OCI-LY3 (cell line): ENCODE measurements around the gene RPGRIP1L.

Experiments
- EZH2phosphoT487 ChIP-seq: fragments of 200-600 bp; shearing (Covaris generic); IDR thresholded peaks from 2 replicates; pipeline ENCODE4 v1.6.1; 2018; ENCODE audit warnings: antibody characterized with exemption, mixed run types, low read depth
- TF ChIP-seq, protein P1 (sequence below): fragments of 200-600, 300-600 bp; sonication (generic); IDR thresholded peaks from 2 replicates; pipeline ENCODE4 v1.5.1; 2014; ENCODE audit warnings: antibody characterized with exemption, low read length, low read depth

DNA sequence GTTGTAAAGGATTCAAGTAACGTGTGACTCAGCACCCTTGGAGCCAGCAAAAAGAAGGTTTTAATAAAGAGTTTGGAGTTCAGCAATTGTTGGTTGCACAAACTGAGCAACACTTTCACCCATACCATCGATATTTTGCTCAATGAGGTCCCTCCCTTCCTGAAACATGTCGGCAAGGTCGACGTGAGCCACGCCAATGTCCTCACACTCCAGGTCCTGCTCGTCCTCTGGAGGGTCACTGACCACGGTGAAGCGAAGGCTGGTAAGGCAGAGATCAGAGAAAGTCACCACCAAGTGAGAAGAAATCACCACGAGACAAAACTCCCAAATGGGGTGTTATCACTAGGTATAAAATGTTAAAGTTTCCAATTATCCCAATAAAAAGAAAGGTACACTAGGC, 98.3 kb downstream of the RPGRIP1L start:
- TF ChIP-seq, protein P1, sequence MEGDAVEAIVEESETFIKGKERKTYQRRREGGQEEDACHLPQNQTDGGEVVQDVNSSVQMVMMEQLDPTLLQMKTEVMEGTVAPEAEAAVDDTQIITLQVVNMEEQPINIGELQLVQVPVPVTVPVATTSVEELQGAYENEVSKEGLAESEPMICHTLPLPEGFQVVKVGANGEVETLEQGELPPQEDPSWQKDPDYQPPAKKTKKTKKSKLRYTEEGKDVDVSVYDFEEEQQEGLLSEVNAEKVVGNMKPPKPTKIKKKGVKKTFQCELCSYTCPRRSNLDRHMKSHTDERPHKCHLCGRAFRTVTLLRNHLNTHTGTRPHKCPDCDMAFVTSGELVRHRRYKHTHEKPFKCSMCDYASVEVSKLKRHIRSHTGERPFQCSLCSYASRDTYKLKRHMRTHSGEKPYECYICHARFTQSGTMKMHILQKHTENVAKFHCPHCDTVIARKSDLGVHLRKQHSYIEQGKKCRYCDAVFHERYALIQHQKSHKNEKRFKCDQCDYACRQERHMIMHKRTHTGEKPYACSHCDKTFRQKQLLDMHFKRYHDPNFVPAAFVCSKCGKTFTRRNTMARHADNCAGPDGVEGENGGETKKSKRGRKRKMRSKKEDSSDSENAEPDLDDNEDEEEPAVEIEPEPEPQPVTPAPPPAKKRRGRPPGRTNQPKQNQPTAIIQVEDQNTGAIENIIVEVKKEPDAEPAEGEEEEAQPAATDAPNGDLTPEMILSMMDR, result no peak
- no peak for TF ChIP-seq EZH2phosphoT487
